CD4-positive, alpha-beta T cell treated with Interleukin-2 at 100 ng/mL for 4 hours (primary cell): Measurements from ENCODE around the gene DCST2.

Experiments used
- DNase-seq: peaks from one replicate; pipeline ENCODE4 v3.0.0-alpha.2; 2020; ENCODE audit warnings: low spot score

The DCST2 gene

DNA sequence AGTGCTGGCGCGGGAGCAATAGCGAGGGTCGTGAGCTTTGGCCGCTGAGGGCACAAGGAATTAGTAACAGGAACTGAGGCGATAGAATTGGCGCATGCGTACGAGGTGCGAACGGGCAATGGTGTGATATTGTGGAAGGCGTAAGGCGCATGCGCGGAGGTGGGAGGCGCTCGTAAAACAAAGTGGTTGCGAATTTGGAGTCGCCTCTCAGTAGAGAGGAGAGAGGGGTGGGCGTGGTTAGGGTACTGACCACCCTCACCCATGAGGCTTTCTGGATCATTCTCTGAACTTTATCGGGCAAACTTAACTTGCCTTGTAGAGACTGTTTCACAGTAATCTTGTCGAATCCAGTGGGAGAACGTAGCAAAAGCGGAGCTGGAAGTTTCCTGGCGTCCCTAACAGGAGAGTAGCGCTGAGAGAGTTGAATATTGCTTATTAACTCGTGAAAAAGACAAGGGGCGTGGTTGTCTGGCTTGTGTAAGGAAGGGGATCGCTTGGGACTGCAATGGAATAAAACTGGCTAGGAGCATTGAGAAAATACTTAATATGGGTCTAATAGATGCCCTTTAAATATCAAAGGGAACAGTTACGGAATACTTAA lies 58.7 kb downstream of the DCST2 start:
- DNase-seq: peak; percentile 95

GRCh38 chr1:154974102-154974807 lies 59.3 kb downstream of the DCST2 start, which contains the start of gene CKS1B:
Gene CKS1B, plus strand, starts transcription at chr1:154974681. Its CDS starts 65 bp downstream, at chr1:154974746.
- peak; percentile 99 for DNase-seq

DNA sequence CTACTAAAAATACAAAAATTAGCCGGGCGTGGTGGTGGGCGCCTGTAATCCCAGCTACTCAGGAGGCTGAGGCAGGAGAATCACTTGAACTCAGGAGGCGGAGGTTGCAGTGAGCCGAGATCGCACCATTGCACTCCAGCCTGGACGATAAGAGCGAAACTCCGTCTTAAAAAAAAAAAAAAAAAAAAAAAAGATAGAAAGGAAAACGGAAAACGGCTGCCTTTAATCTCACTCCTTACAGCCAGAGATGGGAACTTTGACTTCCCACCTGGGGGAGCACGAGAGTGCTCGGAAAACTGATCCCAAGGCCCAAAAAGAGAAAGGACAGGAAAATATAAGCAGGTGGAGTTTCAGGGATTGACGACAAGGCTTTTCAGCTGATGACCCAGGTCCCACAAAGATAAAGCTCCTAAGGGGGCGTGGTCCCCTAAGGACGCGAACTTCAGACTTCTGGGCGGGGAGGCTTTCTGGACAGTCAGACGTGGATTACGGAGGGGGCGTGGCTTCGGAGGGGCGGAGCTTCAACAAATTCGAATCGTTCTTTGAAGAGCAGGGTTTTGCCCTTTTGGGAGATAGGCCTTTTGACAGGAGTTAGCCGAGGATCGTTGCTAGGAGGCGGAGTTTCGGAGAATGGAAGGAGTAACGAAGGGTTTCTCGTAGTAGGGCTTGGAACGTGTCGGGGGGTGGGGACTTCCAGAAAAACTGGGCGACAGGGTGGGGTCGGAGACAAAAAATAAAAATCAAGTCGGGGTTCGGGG lies 60.1 kb downstream of the DCST2 start:
- DNase-seq: peak; percentile 93

DNA sequence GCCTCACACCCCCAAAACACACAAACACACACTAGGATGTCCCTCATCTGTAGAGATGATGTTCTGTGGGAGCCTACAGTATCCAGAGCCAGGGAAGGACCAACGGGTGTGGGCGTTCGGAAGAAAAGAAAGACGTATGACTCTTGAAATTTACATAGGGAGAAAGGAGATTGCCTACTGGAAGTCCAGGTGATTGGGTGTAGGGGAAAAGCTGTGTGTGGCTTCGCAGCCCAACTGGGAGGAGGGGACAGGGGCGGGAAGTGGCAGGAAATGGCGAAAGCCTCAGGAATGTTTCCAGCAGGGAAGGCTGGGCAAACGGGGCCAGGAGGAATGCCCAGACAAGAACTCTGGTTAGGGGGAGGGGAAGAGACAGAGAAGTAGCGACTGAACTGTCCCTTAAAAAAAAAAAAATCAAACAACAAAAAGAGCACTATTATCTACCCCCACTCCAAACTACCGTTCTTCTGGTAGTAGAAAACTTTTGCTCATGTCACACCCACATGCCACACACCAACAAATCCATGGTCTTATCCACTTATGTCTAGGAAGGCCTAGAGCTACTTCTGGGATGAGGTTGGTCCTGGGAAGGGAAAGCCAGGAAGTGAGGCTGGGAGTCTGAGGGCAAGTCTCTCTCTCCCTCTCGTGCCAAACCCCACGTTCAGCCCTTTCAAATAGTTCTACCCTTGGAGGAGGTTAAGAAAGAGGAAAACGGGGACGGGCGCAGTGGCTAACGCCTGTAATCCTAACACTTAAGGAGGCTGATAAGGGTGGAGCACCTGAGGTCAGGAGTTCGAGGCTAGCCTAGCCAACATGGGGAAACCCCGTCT lies 60.9 kb downstream of the DCST2 start:
- DNase-seq: no peak

- DNase-seq: no peak
Observed at GRCh38 chr1:154972213-154972516, 61.4 kb downstream of the DCST2 start.

GRCh38 chr1:154971341-154971998 lies 62.1 kb downstream of the DCST2 start:
- no peak for DNase-seq

- DNase-seq: peak; percentile 38
Observed at GRCh38 chr1:154970631-154971340, 62.8 kb downstream of the DCST2 start, which contains the start of gene SHC1. Gene SHC1, minus strand, starts transcription at chr1:154970747. Its CDS starts 221 bp downstream, at chr1:154970526.

GRCh38 chr1:154969860-154970452 lies 63.6 kb downstream of the DCST2 start:
- DNase-seq: no peak

- DNase-seq: no peak
Observed at GRCh38 chr1:154969246-154969645, 64.3 kb downstream of the DCST2 start.

- no peak for DNase-seq
Observed at GRCh38 chr1:154968731-154969130, 64.8 kb downstream of the DCST2 start.
